WTC11 (cell line): ENCODE measurements around the gene PNLIP. TPM values are rescaled to one million over a fixed set of nuclear protein-coding genes. Genes with fewer than 3 reads are reported as not detected.

ENCODE experiments used
- ATAC-seq: fragments of 200-7000 bp; cut with Tn5 transposase; 2 replicates; pipeline ENCODE4 v1.10.0; 2021; ENCODE audit warnings: mild to moderate bottlenecking, moderate library complexity
- CTCF ChIA-PET: fragments of 300-600 bp; sonication (Branson Sonifier 250); formaldehyde crosslinking; loops from one replicate; lab custom pipeline; 2021; ENCODE audit warnings: antibody characterized with exemption; lab: Charles Lee
- POLR2A ChIA-PET: fragments of 350-600 bp; sonication (Branson Sonifier 250); formaldehyde crosslinking; loops from one replicate; lab custom pipeline; 2021; ENCODE audit warnings: antibody characterized with exemption; lab: Charles Lee
- DNase-seq: peaks from one replicate; pipeline ENCODE4 v3.0.0; 2021; ENCODE audit warnings: low spot score
- H3K27ac Mint-ChIP-seq: 2 replicates; pipeline ENCODE4 v1.8.0; 2021; ENCODE audit warnings: mixed read lengths
- H3K27me3 Mint-ChIP-seq: 2 replicates; pipeline ENCODE4 v1.8.0; 2021; ENCODE audit warnings: low read depth, mild to moderate bottlenecking, moderate library complexity, mixed read lengths
- H3K36me3 Mint-ChIP-seq: 2 replicates; pipeline ENCODE4 v1.8.0; 2021; ENCODE audit warnings: mixed read lengths
- H3K4me1 Mint-ChIP-seq: 2 replicates; pipeline ENCODE4 v1.8.0; 2022; ENCODE audit warnings: mixed read lengths
- H3K4me3 Mint-ChIP-seq: 2 replicates; pipeline ENCODE4 v1.8.0; 2021; ENCODE audit warnings: mild to moderate bottlenecking, moderate library complexity, mixed read lengths
- H3K9me3 Mint-ChIP-seq: 2 replicates; pipeline ENCODE4 v1.8.0; 2021; ENCODE audit warnings: mixed read lengths
- ATF2 ChIP-seq: sonication (generic); formaldehyde crosslinking; IDR thresholded peaks from 2 replicates; pipeline ENCODE4 v1.8.1; 2022; ENCODE audit warnings: low read depth, missing genetic modification reagents, borderline replicate concordance
- ATF6 ChIP-seq: sonication (generic); formaldehyde crosslinking; IDR thresholded peaks from 2 replicates; pipeline ENCODE4 v1.8.1; 2023; ENCODE audit warnings: mild to moderate bottlenecking, missing genetic modification reagents
- CDX4 ChIP-seq: fragments of 250-450 bp; sonication (Bioruptor Pico); IDR thresholded peaks from 2 replicates; pipeline ENCODE4 v1.9.0; 2021; ENCODE audit warnings: moderate library complexity, mild to moderate bottlenecking, inconsistent platforms, borderline replicate concordance
- E2F1 ChIP-seq: sonication (generic); formaldehyde crosslinking; IDR thresholded peaks from 2 replicates; pipeline ENCODE4 v1.8.0; 2022; ENCODE audit warnings: mild to moderate bottlenecking, missing genetic modification reagents
- E2F4 ChIP-seq: sonication (generic); formaldehyde crosslinking; IDR thresholded peaks from 2 replicates; pipeline ENCODE4 v1.8.1; 2022; ENCODE audit warnings: low read depth, mild to moderate bottlenecking, moderate library complexity, missing genetic modification reagents, borderline replicate concordance
- E2F5 ChIP-seq: sonication (generic); formaldehyde crosslinking; IDR thresholded peaks from 2 replicates; pipeline ENCODE4 v1.8.1; 2022; ENCODE audit warnings: mild to moderate bottlenecking, moderate library complexity, missing genetic modification reagents
- GRHL2 ChIP-seq: fragments of 250-450 bp; sonication (Bioruptor Pico); IDR thresholded peaks from 2 replicates; pipeline ENCODE4 v1.8.0; 2022; ENCODE audit warnings: mild to moderate bottlenecking, moderate library complexity; ENCODE audit not compliant: insufficient replicate concordance, severe bottlenecking
- IRF1 ChIP-seq: sonication (generic); formaldehyde crosslinking; IDR thresholded peaks from 2 replicates; pipeline ENCODE4 v1.8.0; 2023; ENCODE audit warnings: missing genetic modification reagents
- JAZF1 ChIP-seq: fragments of 250-450 bp; sonication (Bioruptor Pico); IDR thresholded peaks from 2 replicates; pipeline ENCODE4 v1.9.0; 2021; ENCODE audit warnings: moderate library complexity, mild to moderate bottlenecking, inconsistent platforms
- NR1H2 ChIP-seq: sonication (generic); formaldehyde crosslinking; IDR thresholded peaks from 2 replicates; pipeline ENCODE4 v1.9.0; 2021; ENCODE audit warnings: mild to moderate bottlenecking, moderate library complexity, missing genetic modification reagents
- PREB ChIP-seq: sonication (generic); formaldehyde crosslinking; IDR thresholded peaks from 2 replicates; pipeline ENCODE4 v1.8.1; 2022; ENCODE audit warnings: mild to moderate bottlenecking, missing genetic modification reagents, moderate library complexity, borderline replicate concordance
- PRRX2 ChIP-seq: fragments of 250-450 bp; sonication (Bioruptor Pico); IDR thresholded peaks from 2 replicates; pipeline ENCODE4 v1.8.0; 2021; ENCODE audit warnings: mild to moderate bottlenecking
- ZBTB21 ChIP-seq: sonication (generic); formaldehyde crosslinking; IDR thresholded peaks from 2 replicates; pipeline ENCODE4 v1.8.1; 2023; ENCODE audit warnings: mild to moderate bottlenecking, missing genetic modification reagents, borderline replicate concordance
- ZNF121 ChIP-seq: sonication (generic); formaldehyde crosslinking; IDR thresholded peaks from 2 replicates; pipeline ENCODE4 v1.8.0; 2023; ENCODE audit warnings: missing genetic modification reagents
- ZNF138 ChIP-seq: sonication (generic); formaldehyde crosslinking; conservative IDR thresholded peaks from 2 replicates; pipeline ENCODE4 v1.8.1; 2022; ENCODE audit warnings: mild to moderate bottlenecking, moderate library complexity, missing genetic modification reagents
- ZNF396 ChIP-seq: fragments of 250-450 bp; sonication (Bioruptor Pico); IDR thresholded peaks from 2 replicates; pipeline ENCODE4 v1.8.0; 2021; ENCODE audit warnings: mild to moderate bottlenecking, moderate library complexity, borderline replicate concordance
- ZNF425 ChIP-seq: fragments of 250-450 bp; sonication (Bioruptor Pico); conservative IDR thresholded peaks from 2 replicates; pipeline ENCODE4 v1.9.0; 2021; ENCODE audit warnings: mild to moderate bottlenecking
- ZNF532 ChIP-seq: fragments of 250-450 bp; sonication (Bioruptor Pico); IDR thresholded peaks from 2 replicates; pipeline ENCODE4 v1.9.0; 2021; ENCODE audit warnings: mild to moderate bottlenecking, borderline replicate concordance
- ZSCAN18 ChIP-seq: fragments of 250-450 bp; sonication (Bioruptor Pico); IDR thresholded peaks from 2 replicates; pipeline ENCODE4 v2.1.2; 2022; ENCODE audit warnings: mild to moderate bottlenecking, moderate library complexity
- total RNA-seq: library from RNA; stranded (reverse); gene quantifications from 3 replicates; pipeline ENCODE4 v1.2.3, GENCODE V29; 2021

PNLIP gene
- total RNA-seq, 1 experiment from 2014 or later, result 1.6 TPM

GRCh38 chr10:116613471-116613870 is 67.7 kb downstream of the PNLIP start:
- no peak for ATAC-seq
- Mint-ChIP-seq H3K36me3 (peaks cover 3% of the 10 kb centered on the region; the same call in 1 of the 2 replicates), H3K9me3 (peaks cover 18% of the 10 kb centered on the region), H3K27ac (no peak overlapping the region), H3K4me1 (peaks cover 17% of the 10 kb centered on the region), H3K27me3 (peaks cover 16% of the 10 kb centered on the region), H3K4me3 (no peak overlapping the region)
- CTCF ChIA-PET, result interaction anchor here (0.8 kb wide), 1 partner anchor 14 kb away, joined by 3 read pairs; no protein-coding TSS in a partner anchor
- POLR2A ChIA-PET, result no interaction called here
- no peak for DNase-seq
- TF ChIP-seq E2F4 (CRISPR knock-in tag) (no peak), CDX4 (CRISPR knock-in tag) (no peak), JAZF1 (no peak), ZNF138 (no peak), PRRX2 (CRISPR knock-in tag) (no peak), E2F5 (CRISPR knock-in tag) (no peak), IRF1 (CRISPR knock-in tag) (no peak), ZNF532 (no peak), ZNF396 (CRISPR knock-in tag) (no peak), ZBTB21 (CRISPR knock-in tag) (no peak), ATF2 (CRISPR knock-in tag) (no peak), E2F1 (CRISPR knock-in tag) (no peak), ZNF425 (CRISPR knock-in tag) (no peak), NR1H2 (CRISPR knock-in tag) (no peak), PREB (CRISPR knock-in tag) (no peak), ATF6 (no peak), ZSCAN18 (CRISPR knock-in tag) (no peak), ZNF121 (no peak), GRHL2 (no peak)
